Nephron (organoid): ENCODE results near the gene KHDC1L.

Experiments
- H3K27ac Mint-ChIP-seq, 3 experiments: 2 replicates each; pipeline ENCODE4 v1.8.0; 2020; ENCODE audit warnings: mixed read lengths in 3 of 3, mild to moderate bottlenecking in 2 of 3, moderate library complexity in 1 of 3
- H3K27me3 Mint-ChIP-seq: 2 replicates; pipeline ENCODE4 v1.8.0; 2021; ENCODE audit warnings: low read depth, mild to moderate bottlenecking, moderate library complexity, mixed read lengths
- H3K36me3 Mint-ChIP-seq: 2 replicates; pipeline ENCODE4 v1.8.0; 2020; ENCODE audit warnings: low read depth, mixed read lengths
- H3K4me1 Mint-ChIP-seq: 2 replicates; pipeline ENCODE4 v1.8.0; 2020; ENCODE audit warnings: mixed read lengths
- H3K4me3 Mint-ChIP-seq, 3 experiments: 2 replicates each; pipeline ENCODE4 v1.8.0; 2020; ENCODE audit warnings: mild to moderate bottlenecking in 3 of 3, mixed read lengths in 3 of 3, moderate library complexity in 2 of 3
- H3K9me3 Mint-ChIP-seq: 2 replicates; pipeline ENCODE4 v1.8.0; 2020; ENCODE audit warnings: mixed read lengths
- CTCF ChIP-seq, 3 experiments: fragments of 200-600 bp; sonication (generic); IDR thresholded peaks; one replicate each; pipeline ENCODE4 v1.5.0; 2021; ENCODE audit warnings: antibody characterized with exemption in 3 of 3; ENCODE audit not compliant: unreplicated experiment in 3 of 3

Gene KHDC1L

GRCh38 chr6:73176057-73176456, 49.2 kb downstream of the KHDC1L start:
- Mint-ChIP-seq H3K4me3 (no peak overlapping the region), H3K27ac (no peak overlapping the region), H3K4me1 (no peaks in the 10 kb centered on the region), H3K27me3 (peaks cover 8% of the 10 kb centered on the region), H3K9me3 (no peaks in the 10 kb centered on the region), H3K36me3 (no peaks in the 10 kb centered on the region)
- TF ChIP-seq CTCF (IDR thresholded peaks at IDR 0.05; ENCODE audit: unreplicated experiment in 3 of 3) = no peak

DNA sequence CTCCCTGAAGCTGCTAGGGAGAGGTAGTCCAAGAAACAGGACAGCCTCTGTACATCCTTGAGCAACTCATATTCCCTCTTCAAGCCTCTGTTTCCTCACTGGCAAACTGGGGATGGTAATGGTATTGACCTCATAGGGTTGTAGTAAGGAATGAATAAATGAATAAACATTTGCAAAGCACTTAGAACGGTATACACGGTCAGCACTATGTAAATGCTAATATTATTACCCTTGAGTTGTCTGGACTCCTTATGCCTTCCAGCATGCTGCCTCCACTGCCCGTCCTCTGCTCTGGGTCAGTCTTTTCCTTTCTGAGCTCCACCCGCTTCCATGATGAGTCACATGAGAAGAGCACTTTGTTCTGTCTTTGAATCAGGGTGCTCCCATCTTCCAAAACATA, 50.6 kb downstream of the KHDC1L start:
- no peak for TF ChIP-seq CTCF (IDR thresholded peaks at IDR 0.05; ENCODE audit: unreplicated experiment in 3 of 3)
- no peaks in the 10 kb centered on the region for H3K27me3 Mint-ChIP-seq
- no peak overlapping the region for H3K27ac Mint-ChIP-seq
- H3K9me3 Mint-ChIP-seq = no peaks in the 10 kb centered on the region
- no peaks in the 10 kb centered on the region for H3K4me1 Mint-ChIP-seq
- H3K36me3 Mint-ChIP-seq = no peaks in the 10 kb centered on the region
- no peak overlapping the region for H3K4me3 Mint-ChIP-seq
